Measurements from ENCODE around the gene HACD1. TPM values are rescaled to one million over a fixed set of nuclear protein-coding genes. Genes with fewer than 3 reads are reported as not detected.
A peak's percentile ranks its signal among the peaks of the same experiment; 100 is the strongest.

HACD1 gene
- polyA plus RNA-seq, 1 donor: 16.5 TPM

DNA sequence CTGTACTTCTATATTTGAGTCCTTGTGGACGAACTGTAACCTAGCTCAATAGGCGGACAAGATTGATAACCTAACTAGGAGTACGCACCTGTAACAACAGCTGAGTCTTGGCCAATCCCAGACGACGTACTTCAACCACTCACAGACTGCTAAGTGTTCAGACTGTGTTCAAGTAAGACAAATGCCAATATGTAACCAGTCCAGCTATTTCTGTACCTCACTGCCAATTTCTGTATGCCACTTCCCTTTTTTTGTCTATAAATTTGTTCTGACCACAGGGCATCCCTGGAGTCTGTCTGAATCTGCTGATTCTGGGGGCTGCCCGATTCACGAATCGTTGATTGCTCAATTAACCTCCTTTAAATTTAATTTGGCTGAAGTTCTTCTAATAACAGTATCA lies 32.2 kb downstream of the HACD1 start:
- no peak for DNase-seq

DNA sequence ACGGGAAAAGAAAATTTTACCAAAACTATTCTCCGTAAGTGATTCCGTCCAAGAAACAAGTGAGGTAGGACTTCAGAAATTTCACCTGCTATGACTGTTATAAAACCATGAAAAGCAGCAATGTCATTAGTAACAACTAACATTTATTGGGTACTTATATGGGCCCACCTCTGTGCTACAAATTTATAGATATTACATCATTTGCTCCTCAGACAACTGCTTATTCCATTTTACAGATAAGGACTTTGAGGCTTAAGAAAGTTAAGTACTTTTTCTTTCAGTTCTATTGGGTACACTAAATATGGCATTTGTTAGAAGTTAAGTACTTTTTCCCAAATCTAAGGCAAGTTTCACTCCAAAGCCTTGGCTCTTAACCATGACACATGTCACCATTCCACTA lies 36.3 kb downstream of the HACD1 start:
- no peak for DNase-seq

DNA sequence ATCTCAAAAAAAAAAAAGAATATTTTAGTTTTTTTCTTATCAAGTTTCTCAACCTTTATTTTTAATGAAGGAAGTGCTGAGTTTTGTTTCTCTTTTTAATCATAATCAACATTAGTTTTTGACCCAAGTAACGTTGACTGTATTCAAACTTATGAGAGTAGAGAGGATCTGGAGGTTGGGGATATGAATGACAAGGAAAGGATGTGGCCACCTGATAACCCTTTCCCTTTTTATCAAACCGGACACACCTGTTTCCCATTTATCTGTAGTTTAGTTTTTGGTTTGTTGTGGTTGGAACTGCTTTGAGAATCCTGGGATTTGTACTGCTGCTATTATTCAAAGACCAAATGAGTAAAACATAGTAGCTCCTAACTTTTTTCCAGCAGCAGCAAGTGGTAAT lies 38.6 kb downstream of the HACD1 start:
- no peak for DNase-seq

DNA sequence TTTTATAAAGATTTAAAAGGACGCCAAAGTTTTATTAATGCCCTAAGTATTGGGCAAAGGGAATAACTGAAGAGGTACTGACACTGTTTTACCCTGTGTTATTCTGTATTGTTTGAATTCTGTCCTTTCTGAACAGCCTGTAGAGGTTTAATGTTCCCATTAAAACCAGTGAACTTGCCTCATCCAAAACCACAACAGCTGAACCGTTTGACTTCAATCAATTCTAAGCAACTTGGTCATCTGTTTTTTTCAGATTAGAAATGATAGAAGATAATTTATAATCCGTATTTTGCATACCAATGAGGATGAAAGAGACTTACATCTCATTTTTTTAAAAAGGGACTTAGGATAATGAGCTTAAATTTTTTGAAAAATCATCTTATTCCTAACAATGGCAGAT lies 40.4 kb downstream of the HACD1 start:
- DNase-seq: no peak

DNA sequence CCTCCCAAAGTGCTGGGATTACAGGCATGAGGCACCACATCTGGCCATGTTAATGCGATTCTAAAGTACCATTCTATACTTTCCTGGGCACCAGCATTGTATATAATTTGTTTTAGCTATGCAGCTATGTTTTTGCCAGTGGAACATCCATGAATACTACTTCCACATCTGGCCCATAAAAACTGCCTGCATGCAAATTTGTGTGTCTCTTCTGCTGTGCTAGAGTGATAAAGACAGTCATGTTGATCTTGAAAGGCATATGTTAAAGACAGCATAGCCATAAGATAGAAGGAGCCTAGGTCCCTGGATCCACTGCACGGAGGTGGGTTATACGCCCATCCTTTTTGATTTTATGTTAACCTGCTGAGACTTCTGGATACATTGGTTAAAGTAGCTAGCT lies 52.3 kb downstream of the HACD1 start:
- no peak for DNase-seq

DNA sequence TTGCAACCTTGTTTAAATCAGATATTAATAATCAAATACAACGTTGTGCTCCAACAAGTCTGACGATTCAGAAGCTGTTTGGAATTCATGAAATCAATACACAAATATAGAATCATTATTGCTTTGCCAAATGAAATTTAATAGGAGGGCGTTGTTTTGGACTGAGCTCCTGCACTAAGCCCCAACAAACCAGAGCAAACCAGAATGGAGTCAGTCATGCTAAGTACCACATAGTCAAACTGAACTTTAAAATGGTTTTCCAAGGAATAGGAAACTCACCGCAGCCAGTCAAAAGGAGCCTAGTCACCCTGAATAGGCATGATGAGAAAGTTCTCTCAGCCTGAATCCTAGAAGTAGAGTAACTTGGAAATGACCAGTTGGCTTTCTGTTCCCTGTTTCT lies 53.7 kb downstream of the HACD1 start:
- DNase-seq: no peak

DNA sequence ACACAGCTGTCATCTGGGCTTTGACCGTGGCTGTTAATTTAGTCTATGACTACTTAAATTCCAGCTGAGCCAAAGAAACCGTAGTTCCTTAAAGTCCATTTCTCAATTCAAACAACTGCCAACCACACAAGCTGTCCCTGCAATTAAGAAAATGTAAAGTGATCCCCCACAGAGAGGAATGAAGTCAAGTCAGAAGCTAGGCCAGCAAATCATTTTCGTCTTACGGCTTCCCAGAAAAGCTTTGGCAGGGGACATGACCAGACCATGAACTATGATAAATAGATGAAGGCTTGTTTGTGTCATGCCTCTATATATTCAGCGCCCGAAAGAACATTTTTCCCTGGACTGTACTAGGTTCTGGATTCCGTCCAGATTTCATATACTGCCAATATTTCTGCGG lies 54.6 kb downstream of the HACD1 start:
- DNase-seq: peak; percentile 27

DNA sequence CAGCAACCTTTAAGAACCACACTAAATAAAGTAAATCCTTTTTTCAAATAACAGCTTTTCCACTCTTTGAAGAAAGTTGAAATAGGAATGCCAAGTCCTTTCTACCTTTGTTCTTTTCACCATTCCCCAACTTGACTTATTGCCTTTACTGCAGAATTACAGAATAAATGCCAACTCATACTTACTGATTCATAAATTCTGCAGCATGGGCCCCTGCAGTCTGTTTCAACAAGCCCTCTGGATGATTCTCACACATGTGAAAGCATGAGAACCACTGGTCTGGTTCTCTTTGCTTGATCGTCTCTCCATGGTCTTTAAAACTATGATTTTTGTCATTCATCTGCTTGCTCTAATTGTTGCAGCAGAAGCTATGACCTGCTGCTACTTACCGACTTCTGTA lies 56.1 kb downstream of the HACD1 start:
- no peak for DNase-seq

DNA sequence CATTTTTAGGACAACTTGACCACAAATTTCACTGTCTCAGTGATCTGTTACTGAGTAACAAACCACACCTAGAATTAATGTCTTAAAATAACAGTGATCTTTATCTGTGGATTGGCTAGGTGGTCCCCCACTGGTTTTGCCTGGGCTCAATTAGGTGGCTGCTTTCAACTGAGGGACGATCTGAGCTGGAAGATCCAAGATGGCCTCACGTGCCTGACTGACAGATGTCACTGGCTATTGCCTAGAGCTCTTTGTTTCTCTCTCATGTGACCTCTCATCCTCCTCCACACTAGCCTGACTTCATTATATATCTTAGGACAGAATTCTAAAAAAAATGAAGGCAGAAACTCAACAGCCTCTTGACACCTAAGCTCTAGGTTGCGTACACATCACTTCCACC lies 59.7 kb downstream of the HACD1 start:
- no peak for DNase-seq

DNA sequence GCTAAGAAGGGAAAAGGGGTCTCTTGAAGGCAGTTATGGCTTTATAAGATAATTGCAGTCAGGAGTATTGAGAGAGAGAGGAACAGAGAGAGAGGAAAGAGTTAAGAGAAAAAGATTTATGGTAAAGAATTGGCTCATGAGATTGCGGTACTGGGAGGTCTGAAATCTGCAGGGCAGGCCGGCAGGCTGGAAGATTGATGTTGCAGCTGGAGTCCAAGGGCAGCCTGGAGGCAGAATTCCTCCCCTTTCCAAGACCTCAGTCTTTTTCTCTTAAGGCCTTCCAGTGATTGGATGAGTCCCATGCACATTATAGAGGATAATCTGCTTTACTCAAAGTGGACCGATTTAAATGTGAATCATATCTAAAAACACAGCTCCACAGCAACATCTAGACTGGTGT lies 68.4 kb downstream of the HACD1 start:
- peak; percentile 44 for DNase-seq

DNA sequence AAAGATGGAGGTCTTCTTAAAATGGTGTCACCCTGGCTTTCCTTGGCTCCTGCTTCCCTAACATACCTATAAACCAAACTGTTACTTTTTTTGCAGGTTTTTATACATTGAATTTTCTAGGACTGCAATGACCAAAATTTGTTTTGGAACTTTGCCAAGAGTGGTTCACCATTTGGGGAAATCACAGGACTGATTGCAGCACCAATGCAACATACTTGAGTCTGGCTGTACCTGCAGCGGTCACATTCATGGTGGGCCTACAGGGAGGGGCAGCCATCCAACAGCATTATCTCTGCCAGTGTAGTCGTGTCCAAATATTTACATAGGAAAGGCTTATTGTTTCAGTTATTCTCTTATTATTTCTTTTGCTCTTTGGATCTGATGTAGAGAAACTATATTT lies 69.0 kb downstream of the HACD1 start:
- no peak for DNase-seq

DNA sequence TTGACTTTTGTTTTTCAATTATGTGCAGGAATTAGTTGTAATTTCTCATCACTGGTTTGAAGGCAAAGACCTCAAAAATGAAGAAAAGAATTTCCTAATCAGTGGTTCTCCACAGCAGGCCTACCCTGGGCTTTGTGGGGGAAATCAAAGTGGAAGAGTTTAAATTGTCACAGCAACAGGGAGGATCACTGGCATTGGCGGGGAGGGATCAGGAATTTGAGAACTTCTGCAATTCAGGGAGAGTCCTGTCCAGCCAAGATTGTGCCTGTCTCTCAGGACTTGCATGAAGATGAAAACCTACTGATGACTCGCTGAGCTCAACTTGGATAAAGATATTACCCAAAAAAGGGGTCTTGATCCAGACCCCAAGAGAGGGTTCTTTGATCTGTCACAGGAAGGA lies 70.1 kb downstream of the HACD1 start:
- DNase-seq: no peak

DNA sequence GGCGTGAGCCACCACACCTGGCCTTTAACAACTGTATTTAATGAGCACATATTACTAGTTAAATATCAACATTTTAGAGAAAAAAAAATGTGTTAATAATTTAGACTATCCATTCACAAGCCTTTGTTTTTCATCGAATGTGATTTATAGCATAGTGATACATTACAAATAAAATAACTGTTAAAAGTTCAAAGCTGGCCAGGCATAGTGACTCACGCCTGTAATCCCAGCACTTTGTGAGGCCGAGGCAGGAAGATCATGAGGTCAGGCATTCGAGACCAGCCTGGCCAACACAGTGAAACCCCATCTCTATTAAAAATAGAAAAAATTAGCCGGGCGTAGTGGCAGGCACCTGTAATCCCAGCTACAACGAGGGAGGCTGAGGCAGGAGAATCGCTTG lies 72.7 kb downstream of the HACD1 start:
- DNase-seq: no peak

Other genes starting within 250 kb of the HACD1 start
- 1.7 TPM for gene ST8SIA6, start 162.8 kb downstream of the HACD1 start, polyA plus RNA-seq (ENCODE audit: insufficient read length)
- 36.8 TPM for gene STAM, start 26.8 kb upstream of the HACD1 start, polyA plus RNA-seq (ENCODE audit: insufficient read length)
- 0.37 TPM for gene TMEM236, start 134.8 kb upstream of the HACD1 start, polyA plus RNA-seq (ENCODE audit: insufficient read length)
- 9.5 TPM for gene MRC1, start 192.0 kb upstream of the HACD1 start, polyA plus RNA-seq (ENCODE audit: insufficient read length)